ENCODE results near the gene RAMACL. TPM values are rescaled to one million over a fixed set of nuclear protein-coding genes. Genes with fewer than 3 reads are reported as not detected.
A peak's percentile ranks its signal among the peaks of the same experiment; 100 is the strongest.

RAMACL gene
- total and polyA plus RNA-seq, 4 experiments from 2014 or later: 0.30 to 0.41 (median 0.40) TPM

DNA sequence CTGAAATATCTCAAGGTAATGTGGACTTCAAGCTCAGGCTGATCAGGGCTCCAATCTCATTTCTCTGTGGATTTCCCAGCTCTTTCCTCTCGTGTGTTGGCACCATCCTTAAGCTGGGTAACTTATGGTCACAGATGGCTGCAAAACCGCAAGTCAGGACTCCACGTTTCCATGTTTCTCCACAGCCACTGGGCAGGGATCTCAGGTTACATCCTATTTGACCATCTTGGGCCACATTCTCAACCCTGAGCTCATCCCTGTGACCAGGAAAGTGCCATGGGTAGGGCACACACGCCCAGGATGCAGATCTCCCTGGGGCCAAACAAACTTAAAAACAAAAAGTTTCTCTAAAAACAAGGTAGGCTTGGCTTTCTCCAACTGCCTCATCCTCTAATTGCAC, 25.2 kb upstream of the RAMACL start:
- no peaks in the 10 kb centered on the region for H3K36me3 ChIP-seq (ENCODE audit: insufficient read depth, low read length)
- H3K9me3 Mint-ChIP-seq: no peaks in the 10 kb centered on the region
- H3K27ac Mint-ChIP-seq: no peak overlapping the region
- H3K4me1 ChIP-seq (ENCODE audit: insufficient read depth, low read length): no peaks in the 10 kb centered on the region
- H3K27me3 Mint-ChIP-seq: no peaks in the 10 kb centered on the region
- H3K9me3 ChIP-seq (ENCODE audit: control insufficient read depth in 1 of 2, low read length in 2 of 2): no peaks in the 10 kb centered on the region
- no peaks in the 10 kb centered on the region for H3K27me3 ChIP-seq (ENCODE audit: insufficient read depth, low read length)
- ChIA-PET CTCF (ENCODE audit: partially characterized antibody) (no interaction called here), POLR2A (ENCODE audit: partially characterized antibody) (no interaction called here)
- intact Hi-C loops (cut with micrococcal nuclease): no loop called here
- H3K4me1 Mint-ChIP-seq: peaks cover 0 to 1% (median 0%) of the 10 kb centered on the region in 4 donors
- no peak overlapping the region for H3K27ac ChIP-seq (ENCODE audit: low read depth, low read length)
- no peak overlapping the region for H3K4me3 Mint-ChIP-seq
- no peak overlapping the region for H3K4me3 ChIP-seq (ENCODE audit: low read length in 2 of 2)
- H3K36me3 Mint-ChIP-seq: no peaks in the 10 kb centered on the region
- no peak for DNase-seq

GRCh38 chr6:166610069-166610468, 23.6 kb upstream of the RAMACL start:
- no peak overlapping the region for H3K4me3 Mint-ChIP-seq
- ChIA-PET POLR2A (ENCODE audit: partially characterized antibody) (no interaction called here), CTCF (ENCODE audit: partially characterized antibody) (no interaction called here)
- Histone ChIP-seq H3K4me3 (ENCODE audit: low read length in 2 of 2) (no peak overlapping the region), H3K36me3 (ENCODE audit: insufficient read depth, low read length) (no peaks in the 10 kb centered on the region), H3K27me3 (ENCODE audit: insufficient read depth, low read length) (no peaks in the 10 kb centered on the region), H3K27ac (ENCODE audit: low read depth, low read length) (no peak overlapping the region), H3K9me3 (ENCODE audit: control insufficient read depth in 1 of 2, low read length in 2 of 2) (no peaks in the 10 kb centered on the region), H3K4me1 (ENCODE audit: insufficient read depth, low read length) (no peaks in the 10 kb centered on the region)
- H3K27me3 Mint-ChIP-seq: no peaks in the 10 kb centered on the region
- H3K27ac Mint-ChIP-seq: peak overlapping the region in 1 of 7 donors; percentile 16
- H3K36me3 Mint-ChIP-seq: peaks cover 0 to under 1% of the 10 kb centered on the region in 2 donors
- H3K4me1 Mint-ChIP-seq: peaks cover 0 to 1% (median 0%) of the 10 kb centered on the region in 4 donors
- intact Hi-C loops (cut with micrococcal nuclease): no loop called here
- no peak for DNase-seq
- H3K9me3 Mint-ChIP-seq: no peaks in the 10 kb centered on the region

DNA sequence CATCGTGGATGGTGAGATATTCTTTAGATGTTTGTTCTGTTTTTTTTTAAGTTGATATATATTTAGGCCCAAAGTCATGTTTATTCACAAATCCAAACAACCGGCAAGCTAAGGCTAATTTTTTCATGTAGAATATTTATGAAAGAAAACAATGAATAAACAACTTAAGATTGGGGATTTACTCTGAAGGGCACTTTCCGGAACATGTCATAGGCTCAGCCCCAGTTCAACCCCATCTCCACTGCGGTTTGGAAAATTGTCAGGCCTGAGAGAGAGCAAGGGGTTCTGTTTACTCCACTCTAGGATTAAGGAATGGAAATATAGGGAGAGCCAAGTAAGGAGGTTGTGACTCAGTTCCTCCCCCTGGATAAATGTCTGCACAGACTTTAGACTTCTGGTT, 22.3 kb upstream of the RAMACL start:
- intact Hi-C loops (cut with micrococcal nuclease): no loop called here
- Mint-ChIP-seq H3K36me3 (peaks cover 0 to 2% of the 10 kb centered on the region in 2 donors), H3K27me3 (no peaks in the 10 kb centered on the region), H3K27ac (peak overlapping the region in 1 of 7 donors; percentile 27), H3K9me3 (no peaks in the 10 kb centered on the region), H3K4me1 (no peaks in the 10 kb centered on the region), H3K4me3 (no peak overlapping the region)
- Histone ChIP-seq H3K9me3 (ENCODE audit: control insufficient read depth in 1 of 2, low read length in 2 of 2) (no peaks in the 10 kb centered on the region), H3K4me1 (ENCODE audit: insufficient read depth, low read length) (no peaks in the 10 kb centered on the region), H3K36me3 (ENCODE audit: insufficient read depth, low read length) (no peaks in the 10 kb centered on the region), H3K27ac (ENCODE audit: low read depth, low read length) (no peak overlapping the region), H3K4me3 (ENCODE audit: low read length in 2 of 2) (no peak overlapping the region), H3K27me3 (ENCODE audit: insufficient read depth, low read length) (no peaks in the 10 kb centered on the region)
- ChIA-PET CTCF (ENCODE audit: partially characterized antibody) (no interaction called here), POLR2A (ENCODE audit: partially characterized antibody) (no interaction called here)
- DNase-seq: no peak

GRCh38 chr6:166605752-166606151, 19.3 kb upstream of the RAMACL start:
- Histone ChIP-seq H3K9me3 (ENCODE audit: control insufficient read depth in 1 of 2, low read length in 2 of 2) (no peaks in the 10 kb centered on the region), H3K36me3 (ENCODE audit: insufficient read depth, low read length) (no peaks in the 10 kb centered on the region), H3K4me1 (ENCODE audit: insufficient read depth, low read length) (no peaks in the 10 kb centered on the region), H3K27ac (ENCODE audit: low read depth, low read length) (no peak overlapping the region), H3K4me3 (ENCODE audit: low read length in 2 of 2) (no peak overlapping the region), H3K27me3 (ENCODE audit: insufficient read depth, low read length) (no peaks in the 10 kb centered on the region)
- ChIA-PET POLR2A (ENCODE audit: partially characterized antibody) (no interaction called here), CTCF (ENCODE audit: partially characterized antibody) (no interaction called here)
- H3K4me3 Mint-ChIP-seq: no peak overlapping the region
- no peaks in the 10 kb centered on the region for H3K9me3 Mint-ChIP-seq
- H3K27ac Mint-ChIP-seq: no peak overlapping the region
- peaks cover 0 to 2% of the 10 kb centered on the region in 2 donors for H3K36me3 Mint-ChIP-seq
- no peak for DNase-seq
- H3K27me3 Mint-ChIP-seq: no peaks in the 10 kb centered on the region
- peaks cover 0 to 2% (median under 1%) of the 10 kb centered on the region in 4 donors for H3K4me1 Mint-ChIP-seq
- intact Hi-C loops (cut with micrococcal nuclease): no loop called here

DNA sequence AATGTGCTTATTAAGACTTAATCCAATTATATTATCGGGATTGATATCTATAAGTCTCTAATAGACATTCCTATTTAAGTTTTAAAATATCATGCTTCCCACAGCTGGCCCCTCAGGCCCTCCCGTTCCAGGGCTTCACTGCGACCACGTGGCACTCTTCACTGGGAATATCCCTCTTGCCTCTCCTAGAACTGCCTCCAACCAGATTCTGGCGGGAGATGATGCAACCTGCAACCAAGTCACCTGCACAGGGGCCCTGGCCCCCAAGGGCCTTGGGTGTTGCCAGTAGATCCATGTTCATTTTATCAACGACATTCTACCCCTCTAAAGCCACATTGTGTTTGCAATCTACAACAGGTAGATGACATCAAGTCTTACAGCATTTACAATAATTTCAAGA, 18.4 kb upstream of the RAMACL start:
- H3K4me3 ChIP-seq (ENCODE audit: low read length in 2 of 2): no peak overlapping the region
- Mint-ChIP-seq H3K4me1 (peaks cover 0 to 3% (median under 1%) of the 10 kb centered on the region in 4 donors), H3K9me3 (no peaks in the 10 kb centered on the region), H3K27ac (no peak overlapping the region), H3K4me3 (no peak overlapping the region), H3K36me3 (peaks cover 0 to 2% of the 10 kb centered on the region in 2 donors), H3K27me3 (no peaks in the 10 kb centered on the region)
- POLR2A ChIA-PET (ENCODE audit: partially characterized antibody): no interaction called here
- CTCF ChIA-PET (ENCODE audit: partially characterized antibody): no interaction called here
- no peaks in the 10 kb centered on the region for H3K36me3 ChIP-seq (ENCODE audit: insufficient read depth, low read length)
- no peak for DNase-seq
- no peak overlapping the region for H3K27ac ChIP-seq (ENCODE audit: low read depth, low read length)
- H3K4me1 ChIP-seq (ENCODE audit: insufficient read depth, low read length): no peaks in the 10 kb centered on the region
- intact Hi-C loops (cut with micrococcal nuclease): no loop called here
- no peaks in the 10 kb centered on the region for H3K9me3 ChIP-seq (ENCODE audit: control insufficient read depth in 1 of 2, low read length in 2 of 2)
- no peaks in the 10 kb centered on the region for H3K27me3 ChIP-seq (ENCODE audit: insufficient read depth, low read length)

- POLR2A ChIA-PET (ENCODE audit: partially characterized antibody): no interaction called here
- no peak for DNase-seq
- no peak overlapping the region for H3K27ac ChIP-seq (ENCODE audit: low read depth, low read length)
- H3K9me3 ChIP-seq (ENCODE audit: control insufficient read depth in 1 of 2, low read length in 2 of 2): no peaks in the 10 kb centered on the region
- no peaks in the 10 kb centered on the region for H3K4me1 ChIP-seq (ENCODE audit: insufficient read depth, low read length)
- no peaks in the 10 kb centered on the region for H3K27me3 ChIP-seq (ENCODE audit: insufficient read depth, low read length)
- no peak overlapping the region for H3K4me3 ChIP-seq (ENCODE audit: low read length in 2 of 2)
- Mint-ChIP-seq H3K4me1 (peaks cover 0 to 3% (median under 1%) of the 10 kb centered on the region in 4 donors), H3K9me3 (no peaks in the 10 kb centered on the region), H3K36me3 (peaks cover 0 to 2% of the 10 kb centered on the region in 2 donors), H3K27ac (no peak overlapping the region), H3K4me3 (no peak overlapping the region), H3K27me3 (no peaks in the 10 kb centered on the region)
- no peaks in the 10 kb centered on the region for H3K36me3 ChIP-seq (ENCODE audit: insufficient read depth, low read length)
- CTCF ChIA-PET (ENCODE audit: partially characterized antibody): no interaction called here
- intact Hi-C loops (cut with micrococcal nuclease): no loop called here
These were observed 17.9 kb upstream of the RAMACL start for GRCh38 chr6:166604328-166604727.

- Histone ChIP-seq H3K4me1 (ENCODE audit: insufficient read depth, low read length) (no peaks in the 10 kb centered on the region), H3K27me3 (ENCODE audit: insufficient read depth, low read length) (no peaks in the 10 kb centered on the region), H3K9me3 (ENCODE audit: control insufficient read depth in 1 of 2, low read length in 2 of 2) (no peaks in the 10 kb centered on the region), H3K27ac (ENCODE audit: low read depth, low read length) (no peak overlapping the region), H3K4me3 (ENCODE audit: low read length in 2 of 2) (no peak overlapping the region), H3K36me3 (ENCODE audit: insufficient read depth, low read length) (no peaks in the 10 kb centered on the region)
- ChIA-PET CTCF (ENCODE audit: partially characterized antibody) (no interaction called here), POLR2A (ENCODE audit: partially characterized antibody) (no interaction called here)
- Mint-ChIP-seq H3K4me1 (peaks cover 0 to 3% (median under 1%) of the 10 kb centered on the region in 4 donors), H3K27ac (peak overlapping the region in 1 of 7 donors; percentile 80), H3K36me3 (peaks cover 2 to 3% of the 10 kb centered on the region in 2 donors), H3K9me3 (no peaks in the 10 kb centered on the region), H3K27me3 (no peaks in the 10 kb centered on the region), H3K4me3 (no peak overlapping the region)
- no peak for DNase-seq
- intact Hi-C loops (cut with micrococcal nuclease): no loop called here
These were observed 16.7 kb upstream of the RAMACL start for GRCh38 chr6:166603043-166603690.
